ENCODE measurements around the gene IFNAR1.

IFNAR1 gene

DNA sequence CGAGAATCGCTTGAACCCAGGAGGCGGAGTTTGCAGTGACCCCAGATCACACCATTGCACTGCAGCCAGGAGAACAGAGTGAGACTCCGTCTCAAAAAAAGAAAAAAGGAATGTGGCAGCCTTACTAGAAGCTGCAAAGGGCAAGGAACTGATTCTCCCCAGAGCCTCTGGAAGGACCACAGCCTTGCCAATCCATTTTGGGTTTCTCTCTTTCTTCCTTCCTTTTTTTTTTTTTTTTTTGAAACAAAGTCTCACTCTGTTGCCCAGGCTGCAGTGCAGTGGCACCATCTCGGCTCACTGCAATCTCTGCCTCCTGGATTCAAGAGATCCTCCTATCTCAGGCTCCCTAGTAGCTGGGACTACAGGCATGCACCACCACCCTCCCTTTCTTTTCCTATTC lies 68.6 kb downstream of the IFNAR1 start:
- in situ Hi-C loops (cut with MboI; ENCODE audit: low pct_unique_long_range_greater_than_20kb, low sequenced_read_pairs, unreplicated experiment) = no loop called here
- no peak for DNase-seq (ENCODE audit: low spot score)
- TF ChIP-seq, protein P1, sequence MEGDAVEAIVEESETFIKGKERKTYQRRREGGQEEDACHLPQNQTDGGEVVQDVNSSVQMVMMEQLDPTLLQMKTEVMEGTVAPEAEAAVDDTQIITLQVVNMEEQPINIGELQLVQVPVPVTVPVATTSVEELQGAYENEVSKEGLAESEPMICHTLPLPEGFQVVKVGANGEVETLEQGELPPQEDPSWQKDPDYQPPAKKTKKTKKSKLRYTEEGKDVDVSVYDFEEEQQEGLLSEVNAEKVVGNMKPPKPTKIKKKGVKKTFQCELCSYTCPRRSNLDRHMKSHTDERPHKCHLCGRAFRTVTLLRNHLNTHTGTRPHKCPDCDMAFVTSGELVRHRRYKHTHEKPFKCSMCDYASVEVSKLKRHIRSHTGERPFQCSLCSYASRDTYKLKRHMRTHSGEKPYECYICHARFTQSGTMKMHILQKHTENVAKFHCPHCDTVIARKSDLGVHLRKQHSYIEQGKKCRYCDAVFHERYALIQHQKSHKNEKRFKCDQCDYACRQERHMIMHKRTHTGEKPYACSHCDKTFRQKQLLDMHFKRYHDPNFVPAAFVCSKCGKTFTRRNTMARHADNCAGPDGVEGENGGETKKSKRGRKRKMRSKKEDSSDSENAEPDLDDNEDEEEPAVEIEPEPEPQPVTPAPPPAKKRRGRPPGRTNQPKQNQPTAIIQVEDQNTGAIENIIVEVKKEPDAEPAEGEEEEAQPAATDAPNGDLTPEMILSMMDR (IDR thresholded peaks at IDR 0.05; ENCODE audit: extremely low read depth, insufficient read depth, missing control alignments) = no peak

DNA sequence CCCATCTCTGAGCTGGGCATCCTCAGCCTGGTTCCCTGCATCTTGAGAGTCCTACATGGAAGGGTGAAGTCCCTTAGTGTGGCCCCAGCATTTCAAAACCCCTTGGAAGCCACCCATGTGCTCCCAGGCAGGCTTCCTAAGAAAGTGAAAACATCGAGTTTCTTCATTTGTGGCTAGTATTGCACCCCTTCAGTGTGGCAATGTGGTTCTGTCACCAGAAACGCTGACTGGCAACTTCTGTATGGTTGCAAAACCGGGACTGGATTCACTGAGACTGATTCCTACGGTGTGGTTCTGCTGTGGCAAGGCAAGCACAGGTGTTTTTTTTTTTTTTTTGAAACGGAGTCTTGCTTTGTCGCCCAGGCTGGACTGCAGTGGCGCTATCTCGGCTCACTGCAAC lies 69.5 kb downstream of the IFNAR1 start:
- DNase-seq (ENCODE audit: low spot score) = no peak
- in situ Hi-C loops (cut with MboI; ENCODE audit: low pct_unique_long_range_greater_than_20kb, low sequenced_read_pairs, unreplicated experiment) = no loop called here
- TF ChIP-seq, protein P1 (IDR thresholded peaks at IDR 0.05; ENCODE audit: extremely low read depth, insufficient read depth, missing control alignments) = no peak

DNA sequence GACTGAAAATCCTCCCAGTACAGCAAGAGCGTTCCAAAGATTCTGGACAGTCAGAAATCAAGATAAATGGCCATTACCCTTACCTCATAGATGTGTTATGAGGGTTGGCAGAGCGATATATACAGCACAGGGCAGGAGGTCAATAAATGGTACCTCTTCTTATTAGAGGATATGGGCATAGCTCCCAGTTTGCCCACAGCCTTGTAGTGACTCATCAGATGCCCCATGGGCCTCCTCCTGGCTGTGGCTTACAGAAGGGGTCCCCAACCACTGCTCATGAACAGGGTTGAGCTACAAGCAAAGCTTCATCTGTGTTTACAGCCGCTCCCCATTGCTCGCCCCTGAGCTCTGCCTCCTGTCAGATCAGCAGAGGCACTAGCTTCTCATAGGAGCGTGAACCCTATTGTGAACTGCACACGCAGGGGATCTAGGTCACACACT lies 71.1 kb downstream of the IFNAR1 start:
- DNase-seq (ENCODE audit: low spot score) = no peak
- in situ Hi-C loops (cut with MboI; ENCODE audit: low pct_unique_long_range_greater_than_20kb, low sequenced_read_pairs, unreplicated experiment) = no loop called here
- TF ChIP-seq, protein P1 (IDR thresholded peaks at IDR 0.05; ENCODE audit: extremely low read depth, insufficient read depth, missing control alignments) = no peak

GRCh38 chr21:33396436-33396835 lies 71.7 kb downstream of the IFNAR1 start:
- no peak for DNase-seq (ENCODE audit: low spot score)
- in situ Hi-C loops (cut with MboI; ENCODE audit: low pct_unique_long_range_greater_than_20kb, low sequenced_read_pairs, unreplicated experiment) = no loop called here
- TF ChIP-seq, protein P1 (IDR thresholded peaks at IDR 0.05; ENCODE audit: extremely low read depth, insufficient read depth, missing control alignments) = no peak

- in situ Hi-C loops (cut with MboI; ENCODE audit: low pct_unique_long_range_greater_than_20kb, low sequenced_read_pairs, unreplicated experiment) = no loop called here
- TF ChIP-seq, protein P1 (IDR thresholded peaks at IDR 0.05; ENCODE audit: extremely low read depth, insufficient read depth, missing control alignments) = no peak
- DNase-seq (ENCODE audit: low spot score) = no peak
Measured at GRCh38 chr21:33396951-33397350, 72.2 kb downstream of the IFNAR1 start.

- TF ChIP-seq, protein P1 (IDR thresholded peaks at IDR 0.05; ENCODE audit: extremely low read depth, insufficient read depth, missing control alignments) = no peak
- no peak for DNase-seq (ENCODE audit: low spot score)
- in situ Hi-C loops (cut with MboI; ENCODE audit: low pct_unique_long_range_greater_than_20kb, low sequenced_read_pairs, unreplicated experiment) = no loop called here
Measured at GRCh38 chr21:33397717-33398116, 72.9 kb downstream of the IFNAR1 start.

GRCh38 chr21:33398361-33398760 lies 73.6 kb downstream of the IFNAR1 start:
- in situ Hi-C loops (cut with MboI; ENCODE audit: low pct_unique_long_range_greater_than_20kb, low sequenced_read_pairs, unreplicated experiment) = no loop called here
- no peak for DNase-seq (ENCODE audit: low spot score)
- TF ChIP-seq, protein P1 (IDR thresholded peaks at IDR 0.05; ENCODE audit: extremely low read depth, insufficient read depth, missing control alignments) = no peak

Measured in GM13977 (cell line).